SK-N-SH treated with all-trans-retinoic acid at 6 μM for 48 hours (cell line): ENCODE measurements around the gene ZNF428.

Experiments
- CSDC2 ChIP-seq: fragments of 250-450 bp; sonication (Bioruptor Pico); IDR thresholded peaks from 2 replicates; pipeline ENCODE4 v1.5.0; 2020; ENCODE audit warnings: mild to moderate bottlenecking, moderate library complexity
- ZFP30 ChIP-seq: fragments of 450-650 bp; formaldehyde crosslinking; IDR thresholded peaks from 2 replicates; pipeline ENCODE4 v1.5.0; 2022; ENCODE audit warnings: mild to moderate bottlenecking, moderate library complexity

- TF ChIP-seq CSDC2 (CRISPR knock-in tag) (no peak), ZFP30 (CRISPR knock-in tag) (no peak)
These were observed 7.1 kb downstream of the ZNF428 start for GRCh38 chr19:43612374-43612773.
